ENCODE data around the gene HLA-DRB1. TPM values are rescaled to one million over a fixed set of nuclear protein-coding genes. Genes with fewer than 3 reads are reported as not detected.

Gene HLA-DRB1
- total and polyA plus RNA-seq, 2 experiments from 2014 or later: 0.38 to 1.5 TPM

GRCh38 chr6:32604434-32604877, 14.8 kb upstream of the HLA-DRB1 start:
- TF ChIP-seq ZNF331 (CRISPR knock-in tag; IDR thresholded peaks at IDR 0.05; ENCODE audit: low read depth): no peak
- TF ChIP-seq ZNF462 (CRISPR knock-in tag; IDR thresholded peaks at IDR 0.05): no peak
- TF ChIP-seq ZNF114 (CRISPR knock-in tag; IDR thresholded peaks at IDR 0.05): no peak
- no peak for TF ChIP-seq EZH2phosphoT487 (IDR thresholded peaks at IDR 0.05; ENCODE audit: unreplicated experiment)
- no peak for TF ChIP-seq POLR2AphosphoS5 (IDR thresholded peaks at IDR 0.05; ENCODE audit: low read depth)
- TF ChIP-seq NANOG (IDR thresholded peaks at IDR 0.05; ENCODE audit: borderline replicate concordance): no peak
- no peak for TF ChIP-seq JUNB (IDR thresholded peaks at IDR 0.05; ENCODE audit: unreplicated experiment)
- no peak for TF ChIP-seq STAT1 (IDR thresholded peaks at IDR 0.05; ENCODE audit: unreplicated experiment)
- no peak for TF ChIP-seq EZH2 (IDR thresholded peaks at IDR 0.05; ENCODE audit: low read depth, unreplicated experiment)
- no peak for TF ChIP-seq CTCF (conservative IDR thresholded peaks at IDR 0.05; ENCODE audit: low read depth in 2 of 2)
- no peak for TF ChIP-seq ETS1 (IDR thresholded peaks at IDR 0.05)
- TF ChIP-seq REST (IDR thresholded peaks at IDR 0.05; ENCODE audit: unreplicated experiment): no peak
- TF ChIP-seq CREB1 (CRISPR knock-in tag; IDR thresholded peaks at IDR 0.05; ENCODE audit: low read depth): no peak
- no peaks in the 10 kb centered on the region for H3K4me1 ChIP-seq (ENCODE audit: insufficient read depth)
- Mint-ChIP-seq H3K36me3 (ENCODE audit: low read depth) (no peaks in the 10 kb centered on the region), H3K9me3 (peaks cover 4% of the 10 kb centered on the region; the same call in 1 of the 3 replicates), H3K27ac (no peak overlapping the region), H3K27me3 (ENCODE audit: insufficient read depth, low read depth, poor library complexity) (peaks cover 1% of the 10 kb centered on the region), H3K4me3 (no peak overlapping the region), H3K4me1 (peaks cover 5% of the 10 kb centered on the region; the same call in 2 of the 3 replicates)
- no peaks in the 10 kb centered on the region for H3K27me3 ChIP-seq (ENCODE audit: insufficient read depth)
- H3K4me3 ChIP-seq: no peak overlapping the region
- H3K27ac ChIP-seq (ENCODE audit: low read depth): no peak overlapping the region
- DNase-seq (ENCODE audit: low spot score) (no peak), ATAC-seq (no peak)
- H3K9me2 ChIP-seq (ENCODE audit: insufficient read depth): no peaks in the 10 kb centered on the region
- no peaks in the 10 kb centered on the region for H3K79me2 ChIP-seq (replicated peaks; ENCODE audit: insufficient read depth)
- H4K20me1 ChIP-seq (replicated peaks; ENCODE audit: insufficient read depth): no peaks in the 10 kb centered on the region
- H3K36me3 ChIP-seq (ENCODE audit: insufficient read depth): no peaks in the 10 kb centered on the region
- H2AFZ ChIP-seq: no peak overlapping the region
- H3K4me2 ChIP-seq: no peak overlapping the region
- H3F3A ChIP-seq (replicated peaks; ENCODE audit: low read depth): no peaks in the 10 kb centered on the region

Measured in GM23338 (cell line).